Stimulated activated naive CD8-positive, alpha-beta T cell treated with anti-CD3 and anti-CD28 coated beads, Interleukin-15, Interleukin-2, amounts not matched to agents 100 ng/mL and 50 ng/mL, for 24 hours (primary cell): ENCODE measurements around the gene PDE7B.

Experiments
- H3K27ac Mint-ChIP-seq: one replicate; pipeline ENCODE4 v1.8.0; 2021; ENCODE audit warnings: mild to moderate bottlenecking, mixed read lengths
- H3K27me3 Mint-ChIP-seq: one replicate; pipeline ENCODE4 v1.8.0; 2021; ENCODE audit warnings: mixed read lengths
- H3K36me3 Mint-ChIP-seq: one replicate; pipeline ENCODE4 v1.8.0; 2021; ENCODE audit warnings: low read depth, mixed read lengths
- H3K4me1 Mint-ChIP-seq: one replicate; pipeline ENCODE4 v1.8.0; 2021; ENCODE audit warnings: low read depth, mixed read lengths
- H3K4me3 Mint-ChIP-seq: one replicate; pipeline ENCODE4 v1.8.0; 2021; ENCODE audit warnings: mild to moderate bottlenecking, mixed read lengths
- H3K9me3 Mint-ChIP-seq: one replicate; pipeline ENCODE4 v1.8.0; 2021; ENCODE audit warnings: mixed read lengths

The PDE7B gene

DNA sequence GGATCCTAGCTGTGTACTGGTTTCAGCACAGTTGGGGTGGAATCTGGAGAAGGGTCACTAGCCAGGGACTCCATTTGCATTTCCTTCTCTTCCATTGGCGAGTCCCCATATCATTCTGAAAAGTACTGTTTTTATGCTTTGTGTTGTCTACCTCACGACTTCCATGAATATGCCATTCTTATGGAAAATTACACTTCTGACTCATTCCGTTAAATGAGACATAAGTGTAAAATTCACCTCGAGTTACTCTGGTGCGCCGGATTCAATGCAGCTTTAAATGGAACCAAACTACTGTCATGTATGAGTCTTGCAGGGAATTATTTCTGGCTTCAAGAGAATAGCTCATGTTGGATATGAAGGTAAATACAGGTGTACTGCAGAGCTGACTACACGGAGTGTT is 99.2 kb downstream of the PDE7B start:
- Mint-ChIP-seq H3K27ac (no peak overlapping the region), H3K36me3 (no peaks in the 10 kb centered on the region), H3K27me3 (no peaks in the 10 kb centered on the region), H3K4me3 (no peak overlapping the region), H3K4me1 (no peaks in the 10 kb centered on the region), H3K9me3 (no peaks in the 10 kb centered on the region)

- Mint-ChIP-seq H3K27me3 (no peaks in the 10 kb centered on the region), H3K36me3 (no peaks in the 10 kb centered on the region)
These were observed 99.7 kb downstream of the PDE7B start for GRCh38 chr6:135951169-135951568.

GRCh38 chr6:135953818-135954217 is 102.3 kb downstream of the PDE7B start:
- Mint-ChIP-seq H3K4me3 (no peak overlapping the region), H3K4me1 (no peaks in the 10 kb centered on the region), H3K36me3 (no peaks in the 10 kb centered on the region), H3K27ac (no peak overlapping the region), H3K9me3 (no peaks in the 10 kb centered on the region), H3K27me3 (no peaks in the 10 kb centered on the region)

More at GRCh38 chr6:135951169-135951568, 99.7 kb downstream of the PDE7B start:
- no peak overlapping the region for H3K4me3 Mint-ChIP-seq
- H3K4me1 Mint-ChIP-seq = no peaks in the 10 kb centered on the region
- H3K27ac Mint-ChIP-seq = no peak overlapping the region
- H3K9me3 Mint-ChIP-seq = no peaks in the 10 kb centered on the region

DNA sequence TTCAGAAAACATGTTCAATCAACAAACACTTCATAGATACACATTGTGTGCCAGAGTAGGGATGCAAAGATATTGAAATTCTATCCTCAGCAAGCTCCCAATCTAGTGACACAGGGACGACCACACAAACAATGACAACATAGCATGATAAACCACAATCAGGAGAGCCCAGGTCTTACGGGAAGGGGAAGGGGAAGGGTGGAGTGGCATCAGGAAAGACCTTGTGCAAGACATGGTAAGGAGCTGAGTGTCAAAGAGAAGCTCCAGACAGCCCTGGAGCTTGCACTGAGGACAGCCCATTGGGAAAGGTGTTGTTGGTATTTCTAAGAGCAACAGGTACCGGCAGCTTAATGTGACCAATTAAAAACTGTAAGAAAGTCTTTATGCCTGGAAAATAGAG is 103.6 kb downstream of the PDE7B start:
- Mint-ChIP-seq H3K27ac (no peak overlapping the region), H3K27me3 (no peaks in the 10 kb centered on the region), H3K9me3 (no peaks in the 10 kb centered on the region), H3K4me1 (no peaks in the 10 kb centered on the region), H3K36me3 (no peaks in the 10 kb centered on the region), H3K4me3 (no peak overlapping the region)

GRCh38 chr6:135962731-135963130 is 111.2 kb downstream of the PDE7B start:
- H3K4me1 Mint-ChIP-seq = no peaks in the 10 kb centered on the region
- H3K36me3 Mint-ChIP-seq = no peaks in the 10 kb centered on the region

GRCh38 chr6:135970750-135971149 is 119.2 kb downstream of the PDE7B start:
- Mint-ChIP-seq H3K27me3 (no peaks in the 10 kb centered on the region), H3K9me3 (peaks cover 5% of the 10 kb centered on the region), H3K36me3 (no peaks in the 10 kb centered on the region), H3K4me3 (no peak overlapping the region), H3K4me1 (no peaks in the 10 kb centered on the region), H3K27ac (no peak overlapping the region)

More at GRCh38 chr6:135962731-135963130, 111.2 kb downstream of the PDE7B start:
- Mint-ChIP-seq H3K27me3 (no peaks in the 10 kb centered on the region), H3K27ac (no peak overlapping the region), H3K4me3 (no peak overlapping the region), H3K9me3 (peaks cover 4% of the 10 kb centered on the region)

DNA sequence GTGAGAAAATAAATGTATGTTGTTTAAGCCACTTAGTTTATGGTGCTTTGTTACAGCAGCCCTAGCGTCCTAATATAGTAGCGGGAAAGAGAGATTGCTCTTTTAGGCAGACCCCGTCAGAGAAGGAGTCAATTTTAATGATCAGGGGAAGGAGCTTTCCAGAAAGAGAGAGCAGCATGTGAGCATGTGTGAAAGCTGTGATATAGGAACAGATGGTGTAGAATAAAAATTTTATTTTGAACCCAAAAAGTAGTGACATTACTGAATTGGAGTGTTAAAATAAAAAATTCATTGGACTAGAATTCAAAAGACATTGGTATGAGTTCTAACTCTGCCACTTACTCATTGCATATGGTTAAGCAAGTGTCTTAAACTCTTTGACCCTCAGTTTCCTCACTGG is 119.8 kb downstream of the PDE7B start:
- peaks cover 5% of the 10 kb centered on the region for H3K9me3 Mint-ChIP-seq
- no peaks in the 10 kb centered on the region for H3K4me1 Mint-ChIP-seq
- H3K36me3 Mint-ChIP-seq = no peaks in the 10 kb centered on the region
- no peak overlapping the region for H3K27ac Mint-ChIP-seq
- no peak overlapping the region for H3K4me3 Mint-ChIP-seq
- H3K27me3 Mint-ChIP-seq = no peaks in the 10 kb centered on the region

GRCh38 chr6:135972150-135972549 is 120.6 kb downstream of the PDE7B start:
- H3K4me3 Mint-ChIP-seq = no peak overlapping the region

DNA sequence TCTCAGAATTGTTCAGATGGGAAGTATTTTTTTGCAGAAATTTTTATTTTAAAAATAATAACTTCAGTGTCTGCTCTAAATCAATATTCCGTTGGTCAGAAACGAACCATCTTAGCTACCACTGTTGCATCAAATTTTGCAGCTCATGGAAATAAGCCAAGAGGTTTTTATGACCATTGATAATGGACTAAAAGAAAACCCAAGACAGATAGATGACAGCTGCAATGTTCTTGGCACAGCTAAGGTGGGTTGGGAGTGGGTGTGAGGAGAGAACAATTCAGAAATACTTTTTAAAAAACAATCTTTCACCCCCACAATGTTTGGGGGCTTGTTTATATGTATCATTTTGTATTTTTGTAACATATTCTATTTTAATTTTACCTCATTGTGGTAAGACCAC is 121.1 kb downstream of the PDE7B start:
- H3K9me3 Mint-ChIP-seq = peaks cover 5% of the 10 kb centered on the region
- H3K4me3 Mint-ChIP-seq = no peak overlapping the region
- no peaks in the 10 kb centered on the region for H3K27me3 Mint-ChIP-seq
- no peak overlapping the region for H3K27ac Mint-ChIP-seq
- H3K36me3 Mint-ChIP-seq = no peaks in the 10 kb centered on the region
- H3K4me1 Mint-ChIP-seq = no peaks in the 10 kb centered on the region

More at GRCh38 chr6:135972150-135972549, 120.6 kb downstream of the PDE7B start:
- Mint-ChIP-seq H3K27me3 (no peaks in the 10 kb centered on the region), H3K9me3 (peaks cover 5% of the 10 kb centered on the region), H3K27ac (no peak overlapping the region), H3K36me3 (no peaks in the 10 kb centered on the region), H3K4me1 (no peaks in the 10 kb centered on the region)

DNA sequence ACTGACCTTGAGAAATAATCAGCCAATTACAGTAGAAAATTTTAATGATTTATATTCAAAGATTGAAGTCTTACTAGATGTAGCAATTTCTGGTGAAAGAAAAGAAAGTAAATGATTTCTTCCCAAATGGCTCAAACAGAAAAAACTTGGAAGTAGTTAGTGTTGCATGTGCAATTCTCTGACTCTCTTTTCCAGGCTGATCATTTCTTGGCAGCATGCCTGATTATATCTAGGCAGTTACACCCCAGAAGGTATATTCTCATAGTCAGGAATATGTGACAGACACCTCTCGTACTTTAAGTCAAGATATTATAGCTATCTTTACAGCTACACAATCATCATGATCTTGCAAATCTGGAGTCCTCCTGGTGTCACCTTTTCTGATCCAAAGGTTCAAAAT is 122.9 kb downstream of the PDE7B start:
- Mint-ChIP-seq H3K4me3 (no peak overlapping the region), H3K9me3 (peaks cover 5% of the 10 kb centered on the region), H3K27me3 (no peaks in the 10 kb centered on the region), H3K36me3 (no peaks in the 10 kb centered on the region), H3K4me1 (no peaks in the 10 kb centered on the region), H3K27ac (no peak overlapping the region)

GRCh38 chr6:135976585-135976984 is 125.1 kb downstream of the PDE7B start:
- no peaks in the 10 kb centered on the region for H3K4me1 Mint-ChIP-seq
- no peak overlapping the region for H3K4me3 Mint-ChIP-seq
- H3K36me3 Mint-ChIP-seq = no peaks in the 10 kb centered on the region
- H3K9me3 Mint-ChIP-seq = peaks cover 5% of the 10 kb centered on the region
- no peaks in the 10 kb centered on the region for H3K27me3 Mint-ChIP-seq
- H3K27ac Mint-ChIP-seq = no peak overlapping the region

GRCh38 chr6:135983093-135983492 is 131.6 kb downstream of the PDE7B start:
- Mint-ChIP-seq H3K27ac (no peak overlapping the region), H3K4me3 (no peak overlapping the region), H3K27me3 (no peaks in the 10 kb centered on the region), H3K4me1 (no peaks in the 10 kb centered on the region), H3K9me3 (no peaks in the 10 kb centered on the region), H3K36me3 (no peaks in the 10 kb centered on the region)

DNA sequence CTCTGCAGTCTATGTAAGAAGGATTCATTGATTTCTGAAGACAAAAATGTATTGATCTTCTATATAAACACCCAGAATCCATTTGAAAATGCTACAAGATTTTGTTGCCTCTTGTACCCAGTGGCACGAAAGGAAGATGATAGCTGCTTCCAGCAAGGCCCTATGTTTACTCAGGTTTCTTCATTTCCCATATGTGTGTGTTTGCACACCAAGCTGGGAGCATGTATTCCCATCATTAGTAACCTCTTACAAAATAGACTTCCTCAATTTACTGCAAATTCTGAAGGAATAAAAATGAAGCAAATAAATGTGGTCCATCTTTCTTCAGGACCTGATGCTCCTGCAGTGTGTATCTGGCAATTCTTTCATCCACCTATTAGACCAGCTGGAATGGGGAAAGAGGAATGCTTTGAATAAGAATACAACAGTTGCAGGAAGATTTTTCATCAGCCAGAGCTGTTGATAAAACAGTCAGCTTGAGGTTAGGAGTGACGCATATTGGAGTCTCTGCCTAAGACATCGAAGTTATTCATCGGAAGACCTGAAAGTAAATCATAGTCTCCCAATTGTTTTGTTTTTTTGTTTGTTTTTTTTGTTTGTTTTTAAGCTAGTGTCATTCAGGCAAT is 132.3 kb downstream of the PDE7B start:
- H3K4me3 Mint-ChIP-seq = no peak overlapping the region
- H3K27me3 Mint-ChIP-seq = no peaks in the 10 kb centered on the region
- no peaks in the 10 kb centered on the region for H3K36me3 Mint-ChIP-seq
- no peak overlapping the region for H3K27ac Mint-ChIP-seq
- H3K4me1 Mint-ChIP-seq = no peaks in the 10 kb centered on the region
- no peaks in the 10 kb centered on the region for H3K9me3 Mint-ChIP-seq

DNA sequence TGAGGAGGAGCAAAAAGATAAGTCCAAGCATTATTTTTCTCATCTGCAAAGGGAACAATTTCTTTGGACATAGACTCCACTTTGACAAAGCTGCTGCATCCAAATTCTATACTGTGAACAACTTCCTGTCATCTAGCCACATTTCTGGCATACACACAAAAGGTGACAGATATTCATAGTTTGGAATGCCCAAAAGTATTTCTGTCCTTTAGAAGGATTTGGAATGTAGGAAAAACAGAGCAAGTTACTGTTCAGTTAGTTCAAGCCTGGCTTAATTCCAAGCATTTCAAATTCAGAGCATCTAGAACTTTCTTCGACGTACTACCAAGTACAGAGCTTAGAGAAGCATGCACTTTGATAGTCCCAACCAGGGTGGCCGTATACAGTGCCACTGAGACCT is 134.0 kb downstream of the PDE7B start:
- no peak overlapping the region for H3K4me3 Mint-ChIP-seq
- H3K27me3 Mint-ChIP-seq = no peaks in the 10 kb centered on the region
- H3K36me3 Mint-ChIP-seq = no peaks in the 10 kb centered on the region
- no peak overlapping the region for H3K27ac Mint-ChIP-seq
- no peaks in the 10 kb centered on the region for H3K9me3 Mint-ChIP-seq
- H3K4me1 Mint-ChIP-seq = no peaks in the 10 kb centered on the region

GRCh38 chr6:135987226-135987625 is 135.7 kb downstream of the PDE7B start:
- no peak overlapping the region for H3K4me3 Mint-ChIP-seq
- no peaks in the 10 kb centered on the region for H3K4me1 Mint-ChIP-seq
- no peaks in the 10 kb centered on the region for H3K36me3 Mint-ChIP-seq
- no peaks in the 10 kb centered on the region for H3K27me3 Mint-ChIP-seq
- H3K9me3 Mint-ChIP-seq = no peaks in the 10 kb centered on the region
- H3K27ac Mint-ChIP-seq = no peak overlapping the region

GRCh38 chr6:135990439-135990838 is 138.9 kb downstream of the PDE7B start:
- H3K4me3 Mint-ChIP-seq = no peak overlapping the region
- H3K9me3 Mint-ChIP-seq = no peaks in the 10 kb centered on the region
- no peaks in the 10 kb centered on the region for H3K4me1 Mint-ChIP-seq
- H3K36me3 Mint-ChIP-seq = no peaks in the 10 kb centered on the region
- H3K27ac Mint-ChIP-seq = no peak overlapping the region
- H3K27me3 Mint-ChIP-seq = peaks cover 9% of the 10 kb centered on the region
